K562 (cell line): ENCODE data around the gene KLC3. TPM values are rescaled to one million over a fixed set of nuclear protein-coding genes. Genes with fewer than 3 reads are reported as not detected.

Experiments used
- ATAC-seq: fragments of 200-7000 bp; cut with Tn5 transposase; 3 replicates; pipeline ENCODE4 v1.9.1; 2020; ENCODE audit warnings: moderate library complexity
- Bru-seq: library from RNA; stranded (reverse); fragments of 400-500 nt; gene quantifications from one replicate; lab custom pipeline; 2021; lab: Mats Ljungman, UMichigan
- BruChase-seq, 2 experiments: library from RNA; stranded (reverse); fragments of 400-500 nt; gene quantifications; one replicate each; lab custom pipeline; 2021; lab: Mats Ljungman, UMichigan
- BruUV-seq: library from RNA; stranded (reverse); fragments of 400-500 nt; replicated peaks from 2 replicates; lab custom pipeline; 2021; lab: Mats Ljungman, UMichigan
- CTCF ChIA-PET: fragments of 300-600 bp; formaldehyde crosslinking; extraction: SDS; loops from one replicate; lab custom pipeline; 2021; ENCODE audit warnings: low intra/inter-chr PET ratio; lab: Yijun Ruan, JAX
- POLR2A ChIA-PET: fragments of 300-600, 350-650 bp; sonication (Branson Sonifier 250); formaldehyde crosslinking; extraction: SDS; loops from one replicate; lab custom pipeline; 2021; ENCODE audit warnings: antibody characterized with exemption, inconsistent platforms; lab: Yijun Ruan, JAX
- DNase-seq, 4 experiments: peaks; one replicate each; pipeline versions ENCODE4 v3.0.0 to v3.0.0-alpha.2; 2011 to 2018; ENCODE audit warnings: low spot score in 3 of 4, mixed read lengths in 3 of 4; ENCODE audit errors: extremely low read depth in 1 of 4
- FAIRE-seq: peaks from 2 replicates; lab custom pipeline; 2011; peaks lifted over from hg19 to GRCh38; lab: Jason Lieb, UNC
- H2AFZ ChIP-seq: 2 replicates; pipeline ENCODE4 v1.6.0; 2011; ENCODE audit warnings: low read depth, low read length, control low read depth, inconsistent platforms
- H3K27ac ChIP-seq: fragments of 200-600 bp; 3 replicates; pipeline ENCODE4 v1.8.0; 2011; ENCODE audit warnings: low read depth, mild to moderate bottlenecking, control low read depth, inconsistent platforms, low read length, moderate library complexity, mixed read lengths; ENCODE audit errors: extremely low read depth
- H3K27me3 ChIP-seq, 2 experiments: fragments of 300-600 bp in 1 of 2; 2 replicates in 1 of 2; 3 replicates in 1 of 2; pipeline versions ENCODE4 v1.6.0 to v1.8.0; 2011; ENCODE audit warnings: inconsistent platforms in 2 of 2, low read length in 2 of 2, mild to moderate bottlenecking in 1 of 2, mixed read lengths in 1 of 2, moderate library complexity in 1 of 2; ENCODE audit not compliant: control insufficient read depth in 2 of 2, insufficient read depth in 2 of 2
- H3K36me3 ChIP-seq: fragments of 300-600 bp; 3 replicates; pipeline ENCODE4 v1.8.0; 2011; ENCODE audit warnings: mild to moderate bottlenecking, low read length, inconsistent platforms; ENCODE audit not compliant: control insufficient read depth, insufficient read depth
- H3K4me1 ChIP-seq, 2 experiments: fragments of 200-600 bp in 1 of 2; replicated peaks in 1 of 2; 2 replicates in 1 of 2; 3 replicates in 1 of 2; pipeline versions ENCODE4 v1.5.1 to v1.8.0; 2011; ENCODE audit warnings: inconsistent platforms in 2 of 2, low read length in 2 of 2, mild to moderate bottlenecking in 1 of 2, mixed read lengths in 1 of 2, moderate library complexity in 1 of 2; ENCODE audit not compliant: control insufficient read depth in 2 of 2, insufficient read depth in 2 of 2
- H3K4me2 ChIP-seq: 2 replicates; pipeline ENCODE4 v1.6.1; 2011; ENCODE audit warnings: low read length, control low read depth, inconsistent platforms, mixed read lengths; ENCODE audit not compliant: insufficient read depth
- H3K4me3 ChIP-seq: fragments of 200-600 bp; sonication (generic), shearing (Covaris generic); 2 replicates; pipeline ENCODE4 v1.5.1; 2016; ENCODE audit warnings: control low read depth, inconsistent platforms
- H3K79me2 ChIP-seq: fragments of 200-600 bp; 3 replicates; pipeline ENCODE4 v1.8.0; 2011; ENCODE audit warnings: low read length, inconsistent platforms; ENCODE audit not compliant: control insufficient read depth, insufficient read depth
- H3K9ac ChIP-seq, 2 experiments: 2 replicates each; pipeline versions ENCODE4 v1.6.0 to v1.6.1; 2011; ENCODE audit warnings: low read depth in 2 of 2, low read length in 2 of 2, control low read depth in 1 of 2, inconsistent platforms in 1 of 2, mild to moderate bottlenecking in 1 of 2, mixed read lengths in 1 of 2; ENCODE audit not compliant: insufficient read depth in 1 of 2
- H3K9me1 ChIP-seq: one replicate; pipeline ENCODE4 v1.6.0; 2011; ENCODE audit warnings: inconsistent platforms, mild to moderate bottlenecking, low read length, moderate library complexity; ENCODE audit not compliant: control insufficient read depth, insufficient read depth
- H3K9me3 ChIP-seq: replicated peaks from 2 replicates; pipeline ENCODE4 v1.5.1; 2011; ENCODE audit warnings: low read depth, low read length, inconsistent platforms; ENCODE audit not compliant: control insufficient read depth, insufficient read depth
- H4K20me1 ChIP-seq: replicated peaks from 2 replicates; pipeline ENCODE4 v1.6.1; 2011; ENCODE audit warnings: low read length, inconsistent platforms, mixed read lengths; ENCODE audit not compliant: control insufficient read depth, insufficient read depth
- MYC ChIP-seq, 2 experiments: fragments of 250-450 bp in 1 of 2; sonication (Bioruptor Pico) in 1 of 2; IDR thresholded peaks; 2 replicates each; pipeline versions ENCODE4 v1.5.1 to v1.6.1; 2012 to 2021; ENCODE audit warnings: low read depth in 2 of 2, borderline replicate concordance in 1 of 2, improper control_type of control experiment in 1 of 2, low read length in 1 of 2, mild to moderate bottlenecking in 1 of 2, moderate library complexity in 1 of 2
- NR4A1 ChIP-seq, 2 experiments: fragments of 250-450 bp in 1 of 2; fragments of 450-650 bp in 1 of 2; sonication (Bioruptor Pico) in 1 of 2; IDR thresholded peaks; 2 replicates each; pipeline versions ENCODE4 v1.4.0 to v1.6.1; 2016 to 2020; ENCODE audit warnings: mild to moderate bottlenecking in 2 of 2, missing compliant biosample characterization in 1 of 2, missing genetic modification characterization in 1 of 2, moderate library complexity in 1 of 2
- SP1 ChIP-seq: sonication (generic); formaldehyde crosslinking; IDR thresholded peaks from 2 replicates; pipeline ENCODE4 v1.8.1; 2022; ENCODE audit warnings: mild to moderate bottlenecking, missing genetic modification reagents
- TEAD2 ChIP-seq: fragments of 450-650 bp; IDR thresholded peaks from 2 replicates; pipeline ENCODE4 v1.6.1; 2016; ENCODE audit warnings: missing genetic modification characterization, control low read depth, missing compliant biosample characterization
- YY1 ChIP-seq, 3 experiments: IDR thresholded peaks; 2 replicates each; pipeline ENCODE4 v1.6.1; 2011; ENCODE audit warnings: low read length in 2 of 3, mild to moderate bottlenecking in 2 of 3, moderate library complexity in 2 of 3, borderline replicate concordance in 1 of 3, control low read depth in 1 of 3, low read depth in 1 of 3; ENCODE audit not compliant: insufficient read depth in 3 of 3, insufficient replicate concordance in 2 of 3, control insufficient read depth in 1 of 3, insufficient read length in 1 of 3; ENCODE audit errors: extremely low read depth in 1 of 3
- ZBTB17 ChIP-seq: fragments of 450-650 bp; formaldehyde crosslinking; IDR thresholded peaks from 2 replicates; pipeline ENCODE4 v1.4.0; 2020; ENCODE audit warnings: mild to moderate bottlenecking
- ZBTB7A ChIP-seq: IDR thresholded peaks from 2 replicates; pipeline ENCODE4 v1.6.1; 2011; ENCODE audit warnings: low read depth, mild to moderate bottlenecking, low read length, moderate library complexity, borderline replicate concordance; ENCODE audit not compliant: control insufficient read depth
- ZNF133 ChIP-seq: fragments of 250-450 bp; sonication (Bioruptor Pico); IDR thresholded peaks from 2 replicates; pipeline ENCODE4 v1.4.0; 2020; ENCODE audit warnings: mild to moderate bottlenecking
- WGBS: fragments of 100-300 bp; shearing (Covaris generic); methylation state at CpG from one replicate; pipeline ENCODE4 v1.1.6; 2016; ENCODE audit warnings: low coverage, mixed read lengths; ENCODE audit not compliant: insufficient coverage; ENCODE audit errors: missing lambda C conversion rate; 5-methylcytosine and 5-hydroxymethylcytosine counted together
- in situ Hi-C: fragments of 300-500 bp; cut with MboI; formaldehyde crosslinking; loops from 4 replicates; pipeline ENCODE4 v1.15.0; 2018; ENCODE audit warnings: inconsistent platforms, mixed read lengths
- intact Hi-C: fragments of 100-400 bp; cut with micrococcal nuclease; formaldehyde crosslinking; loops from 2 replicates; pipeline ENCODE4 v1.14.2; 2022
- long read RNA-seq, 3 experiments: library from polyadenylated mRNA in 2 of 3; library from RNA in 1 of 3; unstranded in 2 of 3; stranded (forward) in 1 of 3; transcript quantifications; one replicate each; pipeline ENCODE4 v2.0.0, GENCODE V29; 2019 to 2022
- polyA minus RNA-seq, 3 experiments: library from RNA; depleted of rRNA, polyadenylated mRNA; stranded (reverse); fragments of >200 nt; gene quantifications; 2 replicates each; pipeline ENCODE4 v1.2.3, GENCODE V29; 2011
- polyA plus RNA-seq, 8 experiments: library from polyadenylated mRNA; depleted of rRNA in 4 of 8; stranded (reverse) in 5 of 8; unstranded in 3 of 8; fragments of >200 nt; fragmentation: Nextera tagmentation in 2 of 8; fragmentation: Illumina TruSeq in 1 of 8; extraction: Ambion mirVana in 2 of 8; extraction: Trizol in 1 of 8; gene quantifications; 2 replicates each; pipeline versions ENCODE4 v1.2.1 to v1.2.3, GENCODE V29; 2011 to 2014; ENCODE audit warnings: inconsistent platforms in 1 of 8, missing spikeins in 1 of 8
- total RNA-seq, 7 experiments: library from RNA; depleted of rRNA in 6 of 7; stranded (reverse); fragments of >200 nt in 6 of 7; fragmentation: Illumina TruSeq in 2 of 7; extraction: Trizol in 2 of 7; gene quantifications; 2 replicates each; pipeline versions ENCODE4 v1.2.1 to v1.2.3, GENCODE V29; 2011 to 2021; ENCODE audit warnings: low replicate concordance in 1 of 7
- TF ChIP-seq, protein P1 (sequence below): fragments of 250-450 bp; sonication (Bioruptor Pico); IDR thresholded peaks from 2 replicates; pipeline ENCODE4 v1.5.0; 2021; ENCODE audit warnings: mild to moderate bottlenecking, moderate library complexity

The KLC3 gene
- total RNA-seq (2011; cell fraction: chromatin; rRNA removed; ENCODE audit: low replicate concordance): 0.86 and 1.9 TPM in 2 replicates
- total RNA-seq (2011; cell fraction: nucleolus; rRNA removed): 1.3 and 1.6 TPM in 2 replicates
- 1.5 and 1.6 TPM in 2 replicates for total RNA-seq (2011; cell fraction: nucleoplasm; rRNA removed)
- total RNA-seq (2014; rRNA removed): 1.2 and 1.3 TPM in 2 replicates
- 0.22 TPM in 1 of 2 replicates, not detected in the other for total RNA-seq (2014; rRNA removed; fragmentation: Illumina TruSeq; extraction: Trizol)
- 0.19 TPM in 1 of 2 replicates, not detected in the other for total RNA-seq (2015; rRNA removed; fragmentation: Illumina TruSeq; extraction: Trizol)
- total RNA-seq (2021): 0.56 and 0.71 TPM in 2 replicates
- 0.60 and 0.95 TPM in 2 replicates for polyA plus RNA-seq (2011; rRNA removed)
- polyA plus RNA-seq (2011; cell fraction: cytosol; rRNA removed): 0.80 and 1.6 TPM in 2 replicates
- 1.0 and 2.1 TPM in 2 replicates for polyA plus RNA-seq (2011; cell fraction: nucleus; rRNA removed)
- polyA plus RNA-seq (2012): 0.55 and 0.86 TPM in 2 replicates
- polyA plus RNA-seq (2014; fragmentation: Illumina TruSeq; extraction: Trizol): 0.21 and 0.43 TPM in 2 replicates
- polyA plus RNA-seq (2014; fragmentation: Nextera tagmentation; extraction: Ambion mirVana): under 1 TPM in 1 of 2 experiments, not detected in 1; 0.03 TPM
- 0.58 and 0.90 TPM in 2 replicates for polyA plus RNA-seq (2014; rRNA removed)
- polyA minus RNA-seq (2011; rRNA and poly(A)+ RNA removed): 0.15 and 0.35 TPM in 2 replicates
- 1.0 TPM in 1 of 2 replicates, not detected in the other for polyA minus RNA-seq (2011; cell fraction: cytosol; rRNA and poly(A)+ RNA removed)
- 0.22 TPM in 1 of 2 replicates, not detected in the other for polyA minus RNA-seq (2011; cell fraction: nucleus; rRNA and poly(A)+ RNA removed)
- percentile 35 among the genes with signal in this experiment for Bru-seq, nascent RNA
- percentile 21 among the genes with signal in this experiment for BruChase-seq, experiment 1, labeled RNA remaining after a 2-hour chase
- BruChase-seq, experiment 2, labeled RNA remaining after a 6-hour chase: percentile 20 among the genes with signal in this experiment
- long read RNA-seq, experiment 1, partial matches to known transcripts: 0 of 4 reads
- long read RNA-seq, experiment 1, other reads (novel, unspliced or antisense): 1 of 4 reads
- long read RNA-seq, experiment 2: 0 reads
- long read RNA-seq, experiment 3: 0 reads

DNA sequence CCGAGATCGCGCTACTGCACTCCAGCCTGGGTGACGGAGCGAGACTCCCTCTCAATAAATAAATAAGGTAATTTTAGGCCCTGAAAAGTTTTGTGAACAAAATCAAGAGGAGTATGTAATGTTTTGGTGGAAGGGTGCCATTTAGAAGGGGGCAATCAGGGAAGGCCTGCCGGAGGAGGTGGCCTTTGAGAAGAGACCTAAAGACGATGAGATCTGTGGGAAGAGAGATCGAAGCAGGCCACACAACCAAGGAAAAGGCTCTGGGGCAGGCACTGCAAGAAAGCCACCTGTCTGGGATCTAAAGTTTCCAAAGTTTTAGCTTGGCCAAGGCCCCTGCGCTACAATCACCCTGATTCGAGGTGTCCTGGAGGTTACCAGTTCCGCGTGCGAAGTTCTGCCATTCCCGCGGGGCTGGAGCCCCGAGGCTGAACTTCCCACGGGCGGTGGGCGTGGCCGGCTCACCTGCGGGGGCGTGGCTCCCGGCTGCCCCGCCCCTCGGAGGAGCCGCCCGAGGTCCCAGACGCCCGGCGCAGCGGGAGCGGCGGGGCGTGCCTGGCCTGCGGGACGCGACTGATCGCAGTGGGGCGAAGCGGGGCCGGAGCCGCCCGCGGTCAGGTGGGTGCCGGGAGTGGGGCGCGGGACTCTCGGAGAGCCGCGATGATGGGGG, at the start of gene KLC3:
Gene KLC3 (plus strand): TSS at position 519 of the 667 bp plus-strand sequence. CDS start 4,792 bp downstream, outside the sequence.
- Histone ChIP-seq H3K27me3 (peaks cover 8 to 13% of the 10 kb centered on the region in 2 experiments; a peak in 3 of 5 replicates), H4K20me1 (no peaks in the 10 kb centered on the region), H3K4me1 (peaks cover 7 to 37% of the 10 kb centered on the region in 2 experiments; a peak in 4 of 5 replicates), H3K9ac (peak within 1 kb of the TSS in 1 of 2 experiments; percentile 66; a peak in 3 of 4 replicates), H3K9me1 (no peaks in the 10 kb centered on the region), H2AFZ (peak within 1 kb of the TSS; percentile 56), H3K79me2 (no peaks in the 10 kb centered on the region), H3K27ac (no peak within 1 kb of the TSS), H3K4me2 (peak within 1 kb of the TSS; percentile 69), H3K4me3 (peak within 1 kb of the TSS; percentile 42), H3K9me3 (no peaks in the 10 kb centered on the region), H3K36me3 (no peaks in the 10 kb centered on the region)
- intact Hi-C loops: no loop called here
- DNase-seq: peak; percentile 71 to 96 (median 92)
- FAIRE-seq: no peak
- ATAC-seq: peak; percentile 84
- WGBS: 6% methylated on average over 38 of the region's 50 CpGs
- BruUV-seq: no TSS peak
- ChIA-PET POLR2A (interaction anchor here (1.4 kb wide), 1 partner anchor 139 kb away, joined by 3 read pairs; no protein-coding TSS in a partner anchor), CTCF (interaction anchor here (0.7 kb wide), 1 partner anchor 260 kb away, joined by 4 read pairs; no protein-coding TSS in a partner anchor)
- in situ Hi-C loops: no loop called here
- no peak for TF ChIP-seq NR4A1 (CRISPR knock-in tag; IDR thresholded peaks at IDR 0.05)
- TF ChIP-seq NR4A1 (tag; IDR thresholded peaks at IDR 0.05): no peak
- no peak for TF ChIP-seq MYC (IDR thresholded peaks at IDR 0.05; ENCODE audit: low read depth, low read length)
- TF ChIP-seq MYC (CRISPR knock-in tag; IDR thresholded peaks at IDR 0.05; ENCODE audit: borderline replicate concordance, low read depth): no peak
- peak in 2 of 3 experiments; percentile 5 to 14 for TF ChIP-seq YY1 (IDR thresholded peaks at IDR 0.05; ENCODE audit: borderline replicate concordance in 1 of 3, control insufficient read depth in 1 of 3, extremely low read depth in 1 of 3, insufficient read depth in 3 of 3, insufficient read length in 1 of 3, insufficient replicate concordance in 2 of 3, low read depth in 1 of 3, low read length in 2 of 3)
- TF ChIP-seq ZNF133: no peak
- no peak for TF ChIP-seq ZBTB17 (CRISPR knock-in tag)
- TF ChIP-seq ZBTB7A: peak; percentile 52; the same call in 1 of the 2 replicates
- peak; percentile 68; the same call in 1 of the 2 replicates for TF ChIP-seq SP1
- TF ChIP-seq, protein P1, sequence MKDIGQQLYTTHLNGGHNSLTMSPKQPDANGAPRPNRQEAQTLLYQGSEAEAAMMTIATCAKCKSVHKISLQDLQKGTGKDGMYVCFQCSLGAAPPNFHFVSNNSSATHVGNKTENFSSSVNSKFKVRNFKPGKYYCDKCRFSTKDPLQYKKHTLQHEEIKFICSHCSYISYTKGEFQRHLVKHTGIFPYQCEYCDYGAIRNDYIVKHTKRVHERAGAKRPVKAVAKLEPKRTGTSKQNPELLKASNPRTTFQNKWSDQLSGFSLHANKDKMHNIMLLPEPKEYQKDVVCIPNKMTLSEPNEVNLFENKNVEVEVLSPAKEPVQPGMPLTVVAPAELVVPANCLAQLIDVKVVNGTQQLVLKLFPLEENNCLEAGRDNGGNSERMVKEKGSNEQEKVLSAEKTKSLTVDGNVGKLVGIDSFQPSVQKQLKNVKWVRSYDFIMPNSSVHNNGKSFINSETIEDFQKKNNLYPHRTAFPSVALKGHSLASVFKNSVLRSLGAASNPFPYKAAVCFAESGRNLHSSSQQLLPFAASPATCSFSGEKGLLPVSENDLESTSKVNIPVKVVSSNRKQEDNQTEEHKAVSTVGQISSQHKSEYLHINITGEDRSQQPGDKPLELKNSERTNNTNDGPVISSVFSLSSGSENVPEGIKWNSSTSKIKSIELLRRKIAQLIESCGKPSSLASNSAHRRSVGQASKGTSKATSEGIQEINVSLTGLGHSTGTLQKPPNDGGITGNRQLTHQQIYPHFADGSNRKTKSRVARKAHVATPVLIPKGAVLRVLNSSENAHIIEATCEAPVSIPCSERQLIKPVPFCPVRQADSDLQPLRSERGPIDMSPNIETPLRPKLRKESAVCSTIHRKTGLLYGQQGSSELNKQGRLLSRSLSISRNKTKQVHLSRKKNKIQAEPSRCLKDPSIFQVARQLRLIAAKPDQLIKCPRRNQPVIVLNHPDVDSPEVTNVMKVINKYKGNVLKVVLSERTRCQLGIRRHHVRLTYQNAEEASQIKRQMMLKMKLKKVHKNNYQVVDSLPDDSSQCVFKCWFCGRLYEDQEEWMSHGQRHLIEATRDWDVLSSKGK (CRISPR knock-in tag): no peak
- no peak for TF ChIP-seq TEAD2 (tag)
